HG02623 (cell line): ENCODE data around the gene HS6ST1.

Experiments
- ATAC-seq: cut with Tn5 transposase; IDR thresholded peaks from one replicate; pipeline ENCODE4 v1.9.1; 2021; ENCODE audit warnings: moderate library complexity; ENCODE audit not compliant: unreplicated experiment

The HS6ST1 gene

GRCh38 chr2:128300151-128301020 is 18.3 kb downstream of the HS6ST1 start:
- ATAC-seq = no peak

GRCh38 chr2:128299628-128300027 is 19.0 kb downstream of the HS6ST1 start:
- ATAC-seq = no peak

- ATAC-seq = no peak
These were observed 19.7 kb downstream of the HS6ST1 start for GRCh38 chr2:128298846-128299507.

GRCh38 chr2:128298286-128298685 is 20.4 kb downstream of the HS6ST1 start:
- ATAC-seq = no peak

GRCh38 chr2:128293870-128294455 is 24.7 kb downstream of the HS6ST1 start:
- ATAC-seq = no peak

GRCh38 chr2:128293426-128293755 is 25.3 kb downstream of the HS6ST1 start:
- no peak for ATAC-seq

- ATAC-seq = no peak
These were observed 25.9 kb downstream of the HS6ST1 start for GRCh38 chr2:128292599-128293425.

- ATAC-seq = no peak
These were observed 26.6 kb downstream of the HS6ST1 start for GRCh38 chr2:128291844-128292598.

GRCh38 chr2:128291161-128291843 is 27.4 kb downstream of the HS6ST1 start:
- no peak for ATAC-seq

- ATAC-seq = no peak
These were observed 28.3 kb downstream of the HS6ST1 start for GRCh38 chr2:128290356-128290755.

GRCh38 chr2:128289439-128289838 is 29.2 kb downstream of the HS6ST1 start:
- ATAC-seq = no peak

GRCh38 chr2:128288781-128289180 is 29.9 kb downstream of the HS6ST1 start:
- ATAC-seq = no peak

- ATAC-seq = no peak
These were observed 30.6 kb downstream of the HS6ST1 start for GRCh38 chr2:128287780-128288735.

- no peak for ATAC-seq
These were observed 31.5 kb downstream of the HS6ST1 start for GRCh38 chr2:128286905-128287779.

- no peak for ATAC-seq
These were observed 32.5 kb downstream of the HS6ST1 start for GRCh38 chr2:128286011-128286721.

GRCh38 chr2:128285329-128285931 is 33.2 kb downstream of the HS6ST1 start:
- ATAC-seq = no peak

GRCh38 chr2:128284841-128285240 is 33.8 kb downstream of the HS6ST1 start:
- ATAC-seq = no peak
